GM12873 (cell line): Measurements from ENCODE around the gene RAD9B.

Experiments
- CTCF ChIP-seq: IDR thresholded peaks from 2 replicates; pipeline ENCODE4 v1.5.1; 2012; ENCODE audit warnings: low read depth, mild to moderate bottlenecking, moderate library complexity, low read length, control low read depth; ENCODE audit not compliant: insufficient read depth; ENCODE audit errors: missing control alignments

Gene RAD9B

GRCh38 chr12:110550981-110551380 lies 48.9 kb downstream of the RAD9B start:
- TF ChIP-seq CTCF = no peak
